ENCODE results near the gene SLC37A4.

- TF ChIP-seq CTCF (IDR thresholded peaks at IDR 0.05) (no peak), EP300 (IDR thresholded peaks at IDR 0.05) (no peak), POLR2A (IDR thresholded peaks at IDR 0.05) (no peak)
These were observed 45.9 kb downstream of the SLC37A4 start for GRCh38 chr11:118984825-118985224.

Measured in tibial nerve (tissue), 4 donors.